ENCODE measurements around the gene KRTAP10-10.

Gene KRTAP10-10

DNA sequence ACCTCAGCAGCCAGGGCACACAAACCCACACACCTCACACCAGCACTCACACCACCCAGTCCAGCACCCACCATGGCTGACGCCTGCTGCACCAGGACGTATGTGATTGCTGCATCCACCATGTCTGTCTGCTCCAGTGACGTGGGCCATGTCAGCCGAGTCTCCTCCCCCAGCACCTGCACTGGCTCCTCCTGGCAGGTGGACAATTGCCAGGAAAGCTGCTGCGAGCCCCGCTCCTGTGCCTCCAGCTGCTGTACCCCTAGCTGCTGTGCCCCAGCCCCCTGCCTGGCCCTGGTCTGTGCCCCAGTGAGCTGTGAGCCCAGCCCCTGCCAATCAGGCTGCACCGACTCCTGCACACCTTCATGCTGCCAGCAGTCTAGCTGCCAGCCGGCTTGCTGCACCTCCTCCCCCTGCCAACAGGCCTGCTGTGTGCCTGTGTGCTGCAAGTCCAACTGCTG is 25.1 kb upstream of the KRTAP10-10 start, which contains the start of gene KRTAP10-8:
KRTAP10-8 (plus strand) TSS at position 51 of the 458 bp plus-strand sequence; CDS start at position 73, 22 bp downstream.
- Histone ChIP-seq H3K27me3 (ENCODE audit: low read depth) (no peaks in the 10 kb centered on the region), H3K4me1 (no peaks in the 10 kb centered on the region), H3K9me3 (no peaks in the 10 kb centered on the region; the same call in 1 of the 2 replicates), H3K36me3 (replicated peaks) (no peaks in the 10 kb centered on the region), H3K4me3 (no peak within 1 kb of the TSS)
- in situ Hi-C loops (cut with MboI; ENCODE audit: low sequenced_read_pairs) = no loop called here
- DNase-seq (ENCODE audit: low spot score in 2 of 2) = no peak

DNA sequence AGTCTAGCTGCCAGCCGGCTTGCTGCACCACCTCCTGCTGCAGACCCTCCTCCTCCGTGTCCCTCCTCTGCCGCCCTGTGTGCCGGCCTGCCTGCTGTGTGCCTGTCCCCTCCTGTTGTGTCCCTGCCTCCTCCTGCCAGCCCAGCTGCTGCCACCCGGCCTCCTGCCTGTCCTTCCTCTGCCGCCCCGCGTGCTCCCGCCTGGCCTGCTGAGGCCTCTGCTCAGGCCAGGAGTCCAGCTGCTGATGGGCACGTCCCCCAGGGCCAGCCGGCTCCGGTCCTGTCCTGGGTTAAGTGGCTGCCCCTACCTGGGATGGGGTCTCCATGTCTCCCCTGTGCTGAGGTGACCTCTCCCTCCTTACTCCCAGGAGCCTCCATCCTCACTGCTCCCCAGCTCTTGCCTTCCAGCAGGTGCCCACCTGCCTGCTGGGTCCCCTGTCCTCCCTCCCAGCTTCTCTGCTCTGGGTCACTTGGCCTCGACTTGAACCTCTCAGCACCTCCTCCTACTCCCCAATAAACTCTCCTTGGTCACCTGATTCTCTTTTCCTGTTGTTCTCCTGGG is 24.4 kb upstream of the KRTAP10-10 start:
- H3K9me3 ChIP-seq = no peaks in the 10 kb centered on the region; the same call in 1 of the 2 replicates
- no peaks in the 10 kb centered on the region for H3K27me3 ChIP-seq (ENCODE audit: low read depth)
- no peaks in the 10 kb centered on the region for H3K36me3 ChIP-seq (replicated peaks)
- no peak overlapping the region for H3K4me3 ChIP-seq
- DNase-seq (ENCODE audit: low spot score in 2 of 2) = no peak
- in situ Hi-C loops (cut with MboI; ENCODE audit: low sequenced_read_pairs) = no loop called here
- no peaks in the 10 kb centered on the region for H3K4me1 ChIP-seq

DNA sequence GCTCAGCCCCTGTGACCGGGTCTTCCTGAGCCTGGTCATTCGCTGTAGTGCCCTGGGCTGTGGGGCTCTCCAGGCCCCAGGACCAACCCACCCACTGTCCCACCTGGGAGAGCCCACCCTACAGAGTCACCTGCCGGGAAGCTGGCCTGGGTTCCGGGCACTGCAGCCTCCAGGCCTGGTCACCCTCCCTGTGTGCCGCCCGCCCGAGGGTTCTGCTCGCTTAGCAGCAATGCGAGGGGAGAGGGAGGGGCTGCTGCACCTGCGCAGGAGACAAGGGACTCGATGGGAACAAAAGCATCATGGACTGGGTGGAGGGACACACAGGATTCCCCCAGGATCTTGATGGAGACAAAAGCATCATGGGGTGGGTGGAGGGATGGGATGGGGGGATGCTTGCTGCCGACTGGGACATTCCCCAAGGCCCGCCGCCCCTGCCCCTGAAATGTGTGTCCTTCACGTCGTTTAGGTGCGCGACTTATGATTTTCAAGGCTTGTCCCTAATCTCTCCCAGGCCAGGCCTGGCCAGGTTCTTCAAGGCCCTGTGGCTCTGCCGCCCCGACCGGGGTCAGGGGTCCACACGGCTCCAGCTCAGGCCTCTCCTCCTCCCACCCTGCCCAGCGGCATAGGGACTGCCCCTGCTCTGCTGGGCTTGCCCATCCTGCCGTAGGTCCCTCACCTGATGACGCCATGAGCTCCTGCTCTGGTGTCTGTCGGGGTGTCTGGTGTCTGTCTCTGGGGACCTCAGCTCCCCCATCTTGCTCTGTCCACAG is 23.6 kb upstream of the KRTAP10-10 start:
- DNase-seq (ENCODE audit: low spot score in 2 of 2) = no peak
- Histone ChIP-seq H3K4me1 (no peaks in the 10 kb centered on the region), H3K4me3 (no peak overlapping the region), H3K9me3 (no peaks in the 10 kb centered on the region; the same call in 1 of the 2 replicates), H3K27me3 (ENCODE audit: low read depth) (no peaks in the 10 kb centered on the region), H3K36me3 (replicated peaks) (no peaks in the 10 kb centered on the region)
- in situ Hi-C loops (cut with MboI; ENCODE audit: low sequenced_read_pairs) = no loop called here

- no peaks in the 10 kb centered on the region for H3K4me1 ChIP-seq
- no peak overlapping the region for H3K4me3 ChIP-seq
- no peaks in the 10 kb centered on the region; the same call in 1 of the 2 replicates for H3K9me3 ChIP-seq
- no peak for DNase-seq (ENCODE audit: low spot score in 2 of 2)
- no peaks in the 10 kb centered on the region for H3K27me3 ChIP-seq (ENCODE audit: low read depth)
- no peaks in the 10 kb centered on the region for H3K36me3 ChIP-seq (replicated peaks)
- in situ Hi-C loops (cut with MboI; ENCODE audit: low sequenced_read_pairs) = no loop called here
These were observed 23.0 kb upstream of the KRTAP10-10 start for GRCh38 chr21:44614161-44614631.

DNA sequence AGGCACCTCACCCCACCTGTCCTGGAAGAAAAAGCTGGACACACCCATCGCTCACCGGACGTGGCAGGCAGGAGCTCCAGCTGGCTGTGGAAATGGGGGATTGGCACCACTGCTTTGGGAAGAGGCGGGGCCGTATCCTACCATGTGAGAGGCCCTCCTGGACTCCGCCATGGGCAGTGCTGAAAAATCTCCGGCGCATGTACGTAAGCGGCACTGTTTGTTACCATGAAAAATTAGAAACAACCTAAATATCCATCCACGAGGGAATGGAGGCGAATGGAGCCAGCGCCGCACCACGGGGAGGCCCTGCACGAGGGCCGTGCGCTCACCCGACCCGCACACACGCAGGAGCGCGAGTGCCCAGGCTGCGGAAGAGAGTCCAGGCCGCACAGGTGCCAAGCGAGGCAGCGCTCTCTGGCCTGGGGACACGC is 22.2 kb upstream of the KRTAP10-10 start:
- H3K9me3 ChIP-seq = no peaks in the 10 kb centered on the region; the same call in 1 of the 2 replicates
- in situ Hi-C loops (cut with MboI; ENCODE audit: low sequenced_read_pairs) = no loop called here

DNA sequence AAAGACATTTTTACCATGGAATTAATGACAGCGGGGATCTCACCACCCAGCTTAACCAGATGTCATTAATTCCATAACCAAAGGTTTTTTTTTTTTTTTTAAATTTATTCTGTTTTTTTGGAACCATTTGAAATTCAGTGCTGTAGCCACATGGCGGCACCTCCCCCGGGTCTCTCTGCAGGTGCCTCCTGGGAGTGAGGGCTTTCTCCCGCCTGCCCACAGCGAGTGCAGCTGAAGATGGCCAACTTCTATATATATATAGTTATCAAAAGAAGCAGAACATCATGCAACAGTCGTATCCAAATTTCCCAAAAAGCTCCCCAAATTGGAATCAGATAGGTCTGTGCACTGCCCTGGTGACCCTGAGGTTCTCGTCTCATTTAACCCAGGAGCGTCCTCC is 21.7 kb upstream of the KRTAP10-10 start:
- in situ Hi-C loops (cut with MboI; ENCODE audit: low sequenced_read_pairs) = no loop called here
- Histone ChIP-seq H3K4me3 (no peak overlapping the region), H3K4me1 (no peaks in the 10 kb centered on the region), H3K9me3 (no peaks in the 10 kb centered on the region), H3K36me3 (replicated peaks) (no peaks in the 10 kb centered on the region), H3K27me3 (ENCODE audit: low read depth) (no peaks in the 10 kb centered on the region)
- DNase-seq (ENCODE audit: low spot score in 2 of 2) = no peak

More for the DNA sequence above, 22.2 kb upstream of the KRTAP10-10 start:
- Histone ChIP-seq H3K36me3 (replicated peaks) (no peaks in the 10 kb centered on the region), H3K27me3 (ENCODE audit: low read depth) (no peaks in the 10 kb centered on the region), H3K4me1 (no peaks in the 10 kb centered on the region), H3K4me3 (no peak overlapping the region)
- no peak for DNase-seq (ENCODE audit: low spot score in 2 of 2)

DNA sequence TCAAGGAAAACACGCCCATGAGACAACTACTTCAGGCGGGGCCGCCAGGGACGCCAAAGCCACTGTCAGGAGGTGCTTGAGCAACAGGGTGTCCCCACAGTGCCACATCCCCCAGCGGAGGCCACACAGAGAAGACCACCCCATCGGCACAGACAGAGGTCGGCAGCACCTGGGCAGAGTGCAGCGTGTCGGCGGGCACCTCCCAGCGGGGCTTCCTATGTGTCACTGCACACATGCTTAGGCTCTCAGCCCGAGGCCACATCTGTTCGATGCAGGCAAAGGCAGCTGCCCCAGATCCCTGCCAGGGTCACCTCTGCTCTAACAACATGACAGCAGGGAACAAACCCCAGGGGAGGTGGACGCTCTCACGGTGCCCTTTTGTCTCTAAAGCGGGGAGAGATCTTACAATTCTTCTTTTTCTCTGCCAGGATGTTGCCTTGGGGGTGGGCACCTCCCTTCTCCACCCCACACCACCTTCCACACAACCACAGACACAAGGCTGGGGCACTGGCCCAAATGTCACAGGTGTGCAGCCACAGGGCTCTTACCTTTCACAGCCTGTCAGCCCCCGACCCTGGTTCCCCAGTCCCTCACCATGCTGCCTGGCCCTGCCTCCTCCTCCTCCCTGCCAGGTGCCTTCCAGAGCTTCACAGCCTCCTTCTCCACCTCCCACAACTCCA is 21.1 kb upstream of the KRTAP10-10 start:
- Histone ChIP-seq H3K36me3 (replicated peaks) (no peaks in the 10 kb centered on the region), H3K27me3 (ENCODE audit: low read depth) (no peaks in the 10 kb centered on the region), H3K9me3 (no peaks in the 10 kb centered on the region), H3K4me1 (no peaks in the 10 kb centered on the region), H3K4me3 (no peak overlapping the region)
- in situ Hi-C loops (cut with MboI; ENCODE audit: low sequenced_read_pairs) = no loop called here
- no peak for DNase-seq (ENCODE audit: low spot score in 2 of 2)

DNA sequence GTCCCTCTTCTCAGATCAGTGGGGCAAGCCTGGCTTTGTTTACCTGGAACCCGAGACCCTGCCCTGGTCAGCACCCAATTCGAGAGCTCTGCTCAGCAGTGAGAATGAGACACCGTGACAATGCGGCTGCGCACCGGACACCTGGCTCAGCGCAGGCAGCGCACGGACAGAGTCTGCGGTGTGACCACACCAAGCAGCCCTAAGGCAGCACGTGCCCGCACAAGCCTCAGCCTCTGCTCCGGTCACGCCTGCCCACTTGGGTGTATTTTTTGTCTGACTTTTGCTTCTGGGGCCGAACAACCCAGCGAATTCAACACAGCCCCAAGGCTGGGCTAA is 20.6 kb upstream of the KRTAP10-10 start:
- H3K9me3 ChIP-seq = no peaks in the 10 kb centered on the region
- DNase-seq (ENCODE audit: low spot score in 2 of 2) = no peak
- H3K36me3 ChIP-seq (replicated peaks) = no peaks in the 10 kb centered on the region
- H3K4me3 ChIP-seq = no peak overlapping the region
- H3K27me3 ChIP-seq (ENCODE audit: low read depth) = no peaks in the 10 kb centered on the region
- in situ Hi-C loops (cut with MboI; ENCODE audit: low sequenced_read_pairs) = no loop called here
- no peaks in the 10 kb centered on the region for H3K4me1 ChIP-seq

DNA sequence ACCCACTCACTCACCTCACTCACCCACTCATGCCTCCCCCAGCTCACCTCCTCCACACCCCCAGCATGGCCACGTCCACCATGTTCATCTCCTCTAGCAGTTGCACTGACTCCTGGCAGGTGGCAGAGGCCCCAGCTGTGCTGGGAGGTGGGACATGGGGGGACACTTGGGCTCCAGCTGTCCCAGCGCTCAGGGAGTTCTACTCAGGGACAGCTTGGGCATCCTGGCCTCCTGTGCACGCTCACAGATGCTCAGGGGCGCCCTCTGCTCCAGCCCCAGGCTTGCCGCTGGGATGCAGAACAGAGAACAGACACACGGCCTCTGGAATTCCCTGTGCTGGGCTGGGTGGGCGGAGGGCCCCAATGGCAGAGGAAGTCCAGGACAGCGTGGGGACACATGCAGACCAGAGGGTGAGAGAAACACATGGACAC is 20.1 kb upstream of the KRTAP10-10 start:
- Histone ChIP-seq H3K4me3 (no peak overlapping the region), H3K9me3 (no peaks in the 10 kb centered on the region), H3K36me3 (replicated peaks) (no peaks in the 10 kb centered on the region), H3K4me1 (no peaks in the 10 kb centered on the region), H3K27me3 (ENCODE audit: low read depth) (no peaks in the 10 kb centered on the region)
- DNase-seq (ENCODE audit: low spot score in 2 of 2) = no peak
- in situ Hi-C loops (cut with MboI; ENCODE audit: low sequenced_read_pairs) = no loop called here

DNA sequence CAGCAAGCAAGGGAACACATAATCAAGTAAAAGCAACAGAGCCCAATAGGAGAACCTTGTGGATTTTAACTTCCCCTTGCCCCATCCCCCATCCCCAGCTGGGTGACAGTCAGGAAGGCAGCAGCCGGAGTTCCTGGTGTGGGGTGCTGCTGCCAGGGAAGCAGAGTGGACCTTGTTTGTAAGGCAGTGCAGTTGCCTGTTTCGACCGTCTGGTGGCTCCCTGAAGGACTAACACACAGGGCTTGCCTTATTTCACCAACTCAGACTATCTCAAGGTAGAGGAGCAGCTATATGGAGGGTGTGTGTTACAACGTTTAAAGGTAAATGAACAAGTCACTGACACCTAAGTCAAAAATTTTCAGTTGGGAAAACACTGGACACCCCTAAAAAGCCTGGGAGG is 18.7 kb upstream of the KRTAP10-10 start:
- in situ Hi-C loops (cut with MboI; ENCODE audit: low sequenced_read_pairs) = no loop called here
- Histone ChIP-seq H3K4me1 (no peaks in the 10 kb centered on the region), H3K36me3 (replicated peaks) (no peaks in the 10 kb centered on the region), H3K9me3 (no peaks in the 10 kb centered on the region), H3K4me3 (no peak overlapping the region), H3K27me3 (ENCODE audit: low read depth) (no peaks in the 10 kb centered on the region)
- no peak for DNase-seq (ENCODE audit: low spot score in 2 of 2)

DNA sequence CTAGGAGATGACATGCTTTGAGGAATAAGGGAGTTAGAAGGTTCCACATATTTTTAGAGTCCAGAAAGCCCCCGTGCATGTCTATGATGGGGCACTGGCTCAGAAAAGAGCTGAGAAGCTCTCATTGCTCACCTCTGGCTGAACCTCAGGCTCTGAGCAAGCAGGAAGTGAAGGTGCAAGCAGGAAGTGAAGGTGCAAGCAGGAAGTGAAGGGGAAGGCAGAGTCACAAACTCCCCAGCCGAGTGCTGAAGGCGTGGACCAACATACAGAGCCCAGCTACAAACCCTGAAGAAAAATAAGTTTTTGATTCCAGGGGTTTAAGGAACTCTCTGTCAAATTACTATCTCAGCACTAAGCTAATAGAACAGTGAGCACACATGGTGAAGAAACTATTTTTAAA is 18.2 kb upstream of the KRTAP10-10 start:
- no peaks in the 10 kb centered on the region for H3K9me3 ChIP-seq
- no peak overlapping the region for H3K4me3 ChIP-seq
- H3K36me3 ChIP-seq (replicated peaks) = no peaks in the 10 kb centered on the region
- in situ Hi-C loops (cut with MboI; ENCODE audit: low sequenced_read_pairs) = no loop called here
- no peaks in the 10 kb centered on the region for H3K4me1 ChIP-seq
- DNase-seq (ENCODE audit: low spot score in 2 of 2) = no peak
- H3K27me3 ChIP-seq (ENCODE audit: low read depth) = no peaks in the 10 kb centered on the region

GRCh38 chr21:44619886-44620285 is 17.3 kb upstream of the KRTAP10-10 start:
- DNase-seq (ENCODE audit: low spot score in 2 of 2) = no peak
- no peaks in the 10 kb centered on the region; the same call in 1 of the 2 replicates for H3K9me3 ChIP-seq
- H3K36me3 ChIP-seq (replicated peaks) = no peaks in the 10 kb centered on the region
- no peaks in the 10 kb centered on the region for H3K27me3 ChIP-seq (ENCODE audit: low read depth)
- H3K4me3 ChIP-seq = no peak overlapping the region
- in situ Hi-C loops (cut with MboI; ENCODE audit: low sequenced_read_pairs) = no loop called here
- no peaks in the 10 kb centered on the region for H3K4me1 ChIP-seq

- in situ Hi-C loops (cut with MboI; ENCODE audit: low sequenced_read_pairs) = no loop called here
- no peak for DNase-seq (ENCODE audit: low spot score in 2 of 2)
- no peaks in the 10 kb centered on the region for H3K27me3 ChIP-seq (ENCODE audit: low read depth)
- no peaks in the 10 kb centered on the region; the same call in 1 of the 2 replicates for H3K9me3 ChIP-seq
- H3K4me3 ChIP-seq = no peak overlapping the region
- no peaks in the 10 kb centered on the region for H3K36me3 ChIP-seq (replicated peaks)
- no peaks in the 10 kb centered on the region for H3K4me1 ChIP-seq
These were observed 13.6 kb upstream of the KRTAP10-10 start for GRCh38 chr21:44623575-44623974.

- in situ Hi-C loops (cut with MboI; ENCODE audit: low sequenced_read_pairs) = no loop called here
- Histone ChIP-seq H3K4me1 (no peaks in the 10 kb centered on the region), H3K4me3 (no peak overlapping the region), H3K9me3 (no peaks in the 10 kb centered on the region; the same call in 1 of the 2 replicates), H3K36me3 (replicated peaks) (no peaks in the 10 kb centered on the region), H3K27me3 (ENCODE audit: low read depth) (no peaks in the 10 kb centered on the region)
- DNase-seq (ENCODE audit: low spot score in 2 of 2) = no peak
These were observed 11.4 kb upstream of the KRTAP10-10 start for GRCh38 chr21:44625756-44626155.
